RWPE1 (cell line): ENCODE measurements around the gene ZFP3.

Experiments
- CTCF ChIA-PET: fragments of 350-600 bp; sonication (Branson Sonifier 250); formaldehyde crosslinking; extraction: SDS; loops from one replicate; lab custom pipeline; 2021; lab: Yijun Ruan, JAX
- POLR2A ChIA-PET: fragments of 400-600 bp; formaldehyde crosslinking; extraction: SDS; loops from one replicate; lab custom pipeline; 2020; ENCODE audit warnings: antibody characterized with exemption; ENCODE audit not compliant: low non-redundant PET; lab: Yijun Ruan, JAX
- DNase-seq: peaks from one replicate; pipeline ENCODE4 v3.0.0; 2012; ENCODE audit warnings: low spot score
- H3K27ac ChIP-seq: fragments of 450-650 bp; 2 replicates; pipeline ENCODE4 v1.5.1; 2017
- CTCF ChIP-seq: fragments of 450-650 bp; conservative IDR thresholded peaks from 2 replicates; pipeline ENCODE4 v1.5.1; 2017; ENCODE audit warnings: low read depth, mild to moderate bottlenecking

The ZFP3 gene

GRCh38 chr17:5034651-5035050 lies 43.6 kb upstream of the ZFP3 start:
- DNase-seq = no peak
- no peak overlapping the region for H3K27ac ChIP-seq
- POLR2A ChIA-PET = no interaction called here
- CTCF ChIA-PET = no interaction called here
- no peak for TF ChIP-seq CTCF

GRCh38 chr17:5035315-5035714 lies 43.0 kb upstream of the ZFP3 start, which contains the start of gene SLC52A1:
Gene SLC52A1 (minus strand): TSS chr17:5035426. CDS start chr17:5034606, 820 bp downstream.
- ChIA-PET POLR2A (no interaction called here), CTCF (no interaction called here)
- H3K27ac ChIP-seq = no peak within 1 kb of the TSS
- DNase-seq = no peak
- TF ChIP-seq CTCF = no peak

- ChIA-PET CTCF (no interaction called here), POLR2A (no interaction called here)
- no peak overlapping the region for H3K27ac ChIP-seq
- DNase-seq = no peak
- no peak for TF ChIP-seq CTCF
These were observed 35.9 kb upstream of the ZFP3 start for GRCh38 chr17:5042157-5043022.

GRCh38 chr17:5043524-5043923 lies 34.7 kb upstream of the ZFP3 start:
- POLR2A ChIA-PET = no interaction called here
- CTCF ChIA-PET = no interaction called here
- no peak overlapping the region for H3K27ac ChIP-seq
- TF ChIP-seq CTCF = no peak
- no peak for DNase-seq

GRCh38 chr17:5044630-5045029 lies 33.6 kb upstream of the ZFP3 start:
- no peak overlapping the region for H3K27ac ChIP-seq
- no peak for TF ChIP-seq CTCF
- POLR2A ChIA-PET = no interaction called here
- CTCF ChIA-PET = no interaction called here
- no peak for DNase-seq

- TF ChIP-seq CTCF = no peak
- POLR2A ChIA-PET = no interaction called here
- CTCF ChIA-PET = no interaction called here
These were observed 32.8 kb upstream of the ZFP3 start for GRCh38 chr17:5045496-5045895.

More at GRCh38 chr17:5045496-5045895, 32.8 kb upstream of the ZFP3 start:
- H3K27ac ChIP-seq = no peak overlapping the region
- DNase-seq = no peak
